NCI-H2029 treated with DMSO at 0.1 percent for 48 hours (cell line): Measurements from ENCODE around the gene TEX22.

ENCODE experiments used
- DNase-seq: peaks from one replicate; lab custom pipeline; 2025; lab: John Stamatoyannopoulos, UW

Gene TEX22

DNA sequence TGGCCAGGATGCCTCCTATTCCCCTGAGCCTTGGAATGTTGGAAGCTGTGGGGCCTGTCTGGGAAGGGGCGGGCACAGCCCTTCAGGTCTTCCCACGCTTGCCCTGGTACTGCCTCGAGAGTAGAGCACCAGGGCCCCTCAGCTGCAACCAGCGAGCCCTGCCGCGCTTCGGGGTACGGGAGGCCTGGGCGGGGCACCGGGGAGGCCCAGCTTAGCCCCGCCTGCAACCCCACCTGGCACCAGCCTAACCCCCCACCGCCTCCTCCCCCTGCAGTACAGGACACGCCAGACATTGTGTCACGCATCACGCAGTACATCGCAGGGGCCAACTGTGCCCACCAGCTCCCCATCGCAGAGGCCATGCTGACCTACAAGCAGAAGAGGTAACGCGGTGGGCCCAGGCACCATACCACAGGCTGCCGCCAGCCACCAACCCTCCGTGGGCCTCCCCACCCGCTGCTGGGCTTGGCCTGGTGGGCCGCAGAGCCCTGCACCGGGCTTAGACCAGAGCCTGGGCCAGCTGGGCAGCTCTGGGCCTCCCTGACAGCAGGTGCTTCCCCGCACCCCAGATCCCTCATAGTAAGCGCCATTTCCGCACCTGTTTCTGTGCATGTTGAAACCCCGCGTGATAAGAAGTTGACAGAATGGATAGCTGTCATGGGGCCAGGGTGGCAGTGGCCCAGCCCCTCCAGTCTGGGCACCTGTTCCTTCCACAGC is 13.6 kb upstream of the TEX22 start:
- DNase-seq, result no peak

DNA sequence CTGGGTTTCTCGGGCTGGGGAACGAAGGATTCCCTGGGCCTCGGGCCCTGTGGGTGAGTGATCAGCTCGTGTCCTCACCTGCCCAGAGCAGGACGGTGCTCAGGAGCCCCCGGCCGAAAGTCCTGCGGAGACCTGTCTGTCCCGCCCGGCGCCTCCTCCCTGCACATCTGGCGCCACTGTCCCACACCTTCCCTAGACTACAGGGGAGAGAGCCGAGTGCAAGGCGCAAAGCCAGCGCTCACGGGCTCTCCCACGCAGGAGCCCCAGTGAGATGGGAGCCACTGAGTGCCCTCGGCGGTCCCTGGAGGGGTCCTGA is 13.1 kb upstream of the TEX22 start:
- no peak for DNase-seq

DNA sequence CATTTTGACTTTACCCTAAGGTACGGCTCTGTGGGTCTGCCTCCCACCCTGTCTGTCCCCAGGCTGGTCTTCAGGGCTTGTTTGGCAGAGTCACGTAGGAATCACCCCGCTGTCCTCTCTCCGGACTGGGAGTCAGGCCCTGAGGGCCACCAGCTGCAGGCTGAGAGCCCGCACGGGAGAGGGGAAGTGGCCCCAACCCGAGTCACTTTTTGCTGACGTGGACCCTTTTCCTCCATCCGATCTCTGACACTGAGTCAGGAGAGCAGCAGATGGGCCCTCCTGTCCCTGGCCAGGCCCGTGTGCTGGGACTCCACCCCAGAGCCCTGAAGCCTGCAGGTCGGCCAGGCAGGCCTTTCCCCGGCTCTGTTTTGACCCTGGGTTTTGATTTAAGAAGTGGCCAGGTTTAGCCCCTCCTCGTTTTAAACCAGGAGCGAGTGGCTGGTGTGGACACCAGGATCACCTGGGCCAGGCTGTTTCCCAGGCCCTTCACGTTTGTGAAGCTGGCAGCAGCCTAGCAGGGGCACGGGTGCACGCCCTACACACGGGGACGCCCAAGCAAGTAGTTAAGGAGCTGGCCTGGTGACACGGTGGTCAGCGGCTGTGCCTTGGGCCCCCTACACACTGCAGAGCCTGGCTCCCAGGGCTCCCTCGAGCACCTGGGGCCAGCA is 12.5 kb upstream of the TEX22 start:
- DNase-seq, result no peak

DNA sequence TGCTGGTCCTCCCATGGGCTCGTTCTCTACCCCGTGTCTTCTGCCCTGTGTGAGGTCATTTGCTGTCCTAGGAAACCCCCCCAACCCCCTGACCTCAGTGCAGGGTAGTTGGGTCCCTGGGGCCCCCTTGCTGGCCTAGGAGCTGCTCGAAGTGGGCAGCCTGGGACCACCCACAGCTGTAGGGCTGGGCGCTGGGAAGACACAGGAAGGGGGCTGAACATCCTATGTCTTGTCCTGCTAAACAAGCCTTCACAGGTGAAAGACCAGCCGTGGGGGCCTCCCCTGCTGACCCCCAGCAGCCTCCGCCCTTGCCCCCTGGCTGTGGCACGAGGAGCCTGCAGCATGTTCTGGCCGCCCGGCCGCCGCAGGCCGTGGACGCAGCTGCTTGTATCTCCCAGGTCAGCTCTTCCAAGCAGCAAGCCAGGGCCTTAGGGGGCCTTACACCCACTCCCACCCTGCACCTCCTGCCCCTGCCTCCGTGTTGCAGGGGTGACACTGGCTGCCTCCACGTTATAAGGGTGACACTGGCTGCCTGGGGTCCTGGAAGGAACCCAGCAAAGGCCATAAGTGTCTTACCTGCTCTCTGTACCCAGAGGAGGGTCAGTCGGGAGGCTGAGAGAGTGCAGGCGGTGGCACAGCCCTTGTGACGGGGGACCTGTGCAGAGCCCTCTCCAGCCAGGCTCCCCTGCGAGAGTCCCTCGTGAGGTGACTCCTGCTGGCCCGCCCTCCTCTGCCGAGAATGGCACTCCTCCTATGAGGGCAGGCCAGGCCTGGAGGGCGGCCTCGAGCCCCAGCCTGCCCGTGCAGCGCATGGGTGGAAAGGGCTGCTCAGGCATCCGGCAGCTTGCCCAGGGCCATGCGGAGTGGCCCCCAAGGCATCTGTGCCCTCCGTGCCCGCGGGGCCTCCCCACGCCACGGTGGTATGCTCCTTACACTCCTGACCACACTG is 11.5 kb upstream of the TEX22 start:
- DNase-seq, result no peak

DNA sequence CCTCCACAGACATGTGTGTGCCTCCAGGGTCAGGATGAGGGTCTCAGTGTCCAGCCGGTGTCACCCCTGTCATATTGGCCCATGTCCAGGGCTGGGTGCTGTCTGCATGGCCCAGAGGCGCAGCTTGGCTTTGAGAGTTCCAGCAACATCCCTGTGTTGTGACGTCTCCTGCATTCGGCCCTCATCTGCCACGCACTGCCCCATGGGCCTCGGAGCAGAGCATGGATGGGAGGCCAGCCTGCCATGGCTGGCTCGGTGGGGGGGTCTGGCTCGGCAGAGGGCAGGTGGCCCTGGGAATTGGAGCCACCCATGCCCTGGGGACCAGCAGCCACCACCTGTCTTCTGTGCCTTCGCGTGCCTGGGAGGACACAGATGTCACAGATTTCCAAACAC is 10.8 kb upstream of the TEX22 start:
- no peak for DNase-seq

DNA sequence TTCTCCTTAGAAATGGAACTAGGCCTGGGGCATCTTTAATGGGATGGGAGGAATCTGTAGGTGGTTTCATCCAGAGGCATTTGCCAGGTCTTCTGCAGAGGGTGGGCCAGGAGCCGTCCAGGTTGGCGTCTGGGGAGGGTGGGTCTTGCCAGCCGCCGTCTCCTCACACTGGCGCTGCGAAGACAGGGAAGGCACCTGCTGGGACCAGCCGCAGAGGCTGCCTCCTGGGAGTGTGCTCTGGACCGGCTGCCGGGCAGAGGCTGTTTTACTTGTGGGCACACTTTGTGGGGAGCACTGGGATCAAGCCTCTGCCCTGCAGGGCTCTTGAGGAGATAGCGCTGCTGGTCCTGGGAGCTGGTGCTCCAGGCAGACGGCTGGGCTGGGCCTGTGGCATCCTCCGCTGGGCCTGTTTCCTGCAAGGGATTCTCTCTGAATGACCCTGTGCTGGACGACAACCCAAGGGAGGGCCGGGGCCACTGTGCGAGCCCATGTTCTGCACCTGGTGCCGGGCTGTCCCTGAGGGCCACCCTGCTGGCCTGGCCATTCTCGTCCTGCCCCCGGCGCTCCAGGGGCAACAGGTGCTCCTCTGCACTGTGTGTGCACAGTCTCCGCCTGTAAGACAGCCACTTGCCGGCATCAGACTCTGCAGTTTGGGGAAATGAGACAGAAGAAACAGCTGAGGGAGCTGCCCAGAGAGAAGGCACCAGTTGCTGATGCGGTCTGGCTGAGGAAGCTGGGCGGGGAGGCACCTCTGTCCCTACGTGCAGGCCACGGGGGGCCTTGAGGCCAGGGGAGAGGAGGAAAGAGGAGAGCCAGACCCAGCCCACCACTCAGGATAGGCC is 10.0 kb upstream of the TEX22 start:
- no peak for DNase-seq

DNA sequence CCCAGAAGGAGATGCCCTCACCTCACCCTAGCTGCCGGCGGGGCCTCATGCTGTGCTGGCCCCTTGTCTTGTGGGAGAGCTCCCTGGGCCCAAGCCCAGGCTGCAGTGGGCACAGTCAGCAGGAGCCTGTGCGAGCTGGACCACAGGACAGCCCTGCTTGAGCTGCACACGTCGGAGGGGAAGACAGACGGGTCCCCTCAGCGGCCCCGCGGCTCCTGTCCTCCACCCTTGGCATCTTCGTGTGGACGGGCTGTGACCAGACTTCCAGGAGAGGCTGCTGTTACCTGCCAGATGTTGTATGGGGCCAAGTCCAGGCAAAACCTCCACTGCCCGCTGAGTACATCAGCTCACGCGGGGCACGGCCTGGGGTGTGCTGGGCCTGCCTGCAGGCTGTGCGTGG is 9.4 kb upstream of the TEX22 start:
- no peak for DNase-seq

DNA sequence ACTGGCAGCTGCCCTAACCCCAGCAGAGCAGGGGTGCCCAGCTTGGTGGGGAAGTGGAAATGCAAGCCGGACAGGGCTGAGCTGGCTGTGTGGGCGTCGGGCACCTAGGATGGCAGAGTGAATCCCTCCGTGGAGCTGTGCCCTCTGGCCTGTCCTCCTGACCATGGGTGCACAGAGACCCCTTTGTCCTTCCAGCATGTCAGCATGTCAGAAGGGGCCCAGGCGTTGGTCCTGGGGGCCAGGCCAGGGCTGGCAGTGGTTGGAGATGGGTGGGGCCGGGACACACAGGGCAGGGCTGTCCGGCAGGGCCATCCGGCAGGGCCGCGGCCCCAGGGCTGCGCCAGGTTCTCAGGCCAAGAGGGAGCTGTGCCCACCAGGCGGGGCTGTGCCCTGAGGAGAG is 8.8 kb upstream of the TEX22 start:
- no peak for DNase-seq

DNA sequence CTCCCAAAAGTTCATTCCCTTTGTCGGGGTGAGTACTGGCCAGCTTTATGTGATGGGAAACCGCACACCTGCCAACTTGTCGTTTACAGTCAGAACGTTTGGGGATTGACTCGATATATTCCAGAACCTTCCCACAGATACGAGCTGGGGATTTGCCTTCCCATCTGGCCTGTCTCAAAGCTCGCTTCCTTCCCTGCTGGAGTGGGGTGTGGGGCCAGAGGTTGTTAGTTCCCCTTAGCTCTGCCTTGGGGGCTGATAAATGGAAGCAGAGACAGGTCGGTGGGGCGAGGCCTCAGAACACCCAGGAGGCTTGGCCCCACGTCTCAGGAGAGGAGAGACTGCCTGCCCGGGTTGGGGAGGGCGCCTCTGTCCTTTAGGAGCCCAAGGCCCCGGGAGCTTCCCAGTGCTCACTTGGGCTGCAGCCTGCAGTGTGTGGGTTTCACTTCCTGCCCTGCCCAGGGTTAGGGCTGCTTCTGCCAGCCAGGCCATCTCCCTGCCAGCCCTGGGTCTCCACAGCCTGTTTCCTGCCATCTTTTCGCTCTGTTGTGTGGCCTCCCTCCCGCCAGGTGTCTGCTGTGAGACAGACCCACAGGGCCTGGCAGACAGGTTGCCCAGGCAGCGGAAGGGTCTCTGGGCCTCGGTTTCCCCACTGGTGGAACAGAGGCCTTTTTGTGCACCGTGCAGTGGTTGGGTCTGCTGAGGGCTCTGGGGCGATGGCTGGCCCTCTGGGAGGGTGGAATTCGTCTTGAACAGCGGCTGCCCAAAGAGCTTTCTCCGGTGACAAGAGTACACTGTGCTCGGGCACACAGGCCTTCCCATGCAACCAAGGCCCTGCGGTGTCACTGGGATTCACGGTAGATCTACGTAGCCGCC is 8.1 kb upstream of the TEX22 start:
- no peak for DNase-seq

DNA sequence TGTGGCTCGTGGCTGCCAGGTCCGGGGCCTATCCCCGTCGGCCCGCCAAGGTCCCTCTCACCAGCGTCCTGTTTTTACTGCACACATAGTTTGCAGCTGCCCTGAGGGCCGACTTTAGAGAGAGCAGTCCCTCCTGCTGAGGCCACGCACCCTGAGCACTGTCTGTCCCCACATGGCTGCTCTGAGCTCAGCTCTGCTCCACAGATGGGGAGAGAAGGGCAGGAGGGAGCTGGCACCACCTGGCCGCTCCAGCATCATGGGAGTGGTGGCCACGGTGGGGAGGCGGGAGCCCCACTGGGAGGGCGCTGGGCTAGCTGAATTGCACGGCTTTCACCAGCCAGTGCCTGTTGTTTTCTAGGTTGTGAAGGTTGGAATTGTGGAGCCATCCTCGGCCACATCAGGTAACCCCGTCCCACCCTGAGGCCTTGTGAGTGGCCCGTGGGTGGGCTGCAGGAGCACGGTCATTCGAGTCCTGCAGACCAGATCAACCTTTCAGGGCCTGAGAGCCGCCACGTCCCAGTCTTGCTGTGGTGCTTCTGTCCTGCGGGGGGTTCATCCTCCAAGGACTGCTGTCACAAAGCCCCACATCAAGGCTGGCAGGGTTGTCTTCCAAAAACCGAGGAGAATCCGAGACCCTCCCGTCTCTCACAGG is 7.4 kb upstream of the TEX22 start:
- DNase-seq, result no peak

DNA sequence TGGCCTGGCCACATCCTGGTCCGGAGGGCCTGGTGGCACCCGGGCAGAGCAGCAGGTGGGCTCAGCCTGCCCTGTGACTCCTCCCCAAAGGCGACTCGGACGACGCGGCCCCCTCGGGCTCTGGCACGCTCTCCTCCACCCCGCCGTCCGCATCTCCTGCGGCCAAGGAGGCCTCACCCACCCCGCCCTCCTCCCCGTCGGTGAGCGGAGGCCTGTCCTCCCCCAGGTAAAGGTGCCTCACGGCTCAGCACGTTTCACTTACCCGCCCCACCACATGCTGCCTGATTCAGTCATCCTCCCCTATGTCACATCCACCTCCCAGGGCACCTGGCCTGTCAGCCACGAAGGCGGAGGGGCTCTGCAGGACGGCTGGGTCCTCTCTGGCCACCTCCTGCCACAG is 6.8 kb upstream of the TEX22 start:
- DNase-seq, result no peak

DNA sequence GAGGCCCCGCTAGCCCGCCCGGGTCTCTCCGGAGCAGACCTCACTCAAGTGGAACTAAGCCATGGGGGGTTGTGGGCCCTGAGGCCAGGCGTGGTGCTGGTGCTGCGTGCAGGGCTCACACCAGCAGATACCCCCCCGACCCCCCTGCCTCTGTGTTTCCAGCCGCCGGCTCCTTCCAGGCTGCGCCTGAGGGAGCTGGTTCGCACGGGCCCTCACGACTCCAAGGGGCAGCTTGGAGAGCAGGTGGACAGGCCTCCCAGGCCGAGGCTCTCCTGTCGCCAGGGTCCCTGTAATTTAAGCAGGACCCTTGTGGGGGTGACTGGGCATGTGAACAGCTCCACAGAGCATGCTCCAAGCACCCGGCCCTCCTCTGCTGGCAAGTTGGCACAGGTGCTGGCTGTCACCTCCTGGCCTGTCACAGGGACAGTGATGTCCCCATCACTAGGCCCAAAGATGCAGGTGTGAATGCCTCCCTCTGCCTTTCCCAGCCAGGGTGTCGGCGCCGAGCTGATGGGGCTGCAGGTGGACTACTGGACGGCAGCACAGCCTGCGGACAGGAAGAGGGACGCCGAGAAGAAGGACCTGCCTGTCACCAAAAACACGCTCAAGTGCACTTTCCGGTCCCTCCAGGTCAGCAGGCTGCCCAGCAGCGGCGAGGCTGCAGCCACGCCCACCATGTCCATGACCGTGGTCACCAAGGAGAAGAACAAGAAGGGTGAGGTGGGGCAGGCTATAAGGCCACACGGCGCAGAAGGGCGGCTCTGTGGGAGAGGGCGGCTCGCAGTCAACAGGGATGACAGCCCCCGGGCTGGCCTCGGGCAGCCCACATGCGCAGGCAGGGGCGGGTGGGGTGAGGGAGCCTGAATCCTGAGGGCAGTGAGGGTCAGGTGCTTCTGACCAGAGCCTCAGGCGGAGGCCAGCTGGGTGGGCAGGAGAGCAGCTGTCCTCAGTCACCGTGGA is 5.9 kb upstream of the TEX22 start:
- no peak for DNase-seq

DNA sequence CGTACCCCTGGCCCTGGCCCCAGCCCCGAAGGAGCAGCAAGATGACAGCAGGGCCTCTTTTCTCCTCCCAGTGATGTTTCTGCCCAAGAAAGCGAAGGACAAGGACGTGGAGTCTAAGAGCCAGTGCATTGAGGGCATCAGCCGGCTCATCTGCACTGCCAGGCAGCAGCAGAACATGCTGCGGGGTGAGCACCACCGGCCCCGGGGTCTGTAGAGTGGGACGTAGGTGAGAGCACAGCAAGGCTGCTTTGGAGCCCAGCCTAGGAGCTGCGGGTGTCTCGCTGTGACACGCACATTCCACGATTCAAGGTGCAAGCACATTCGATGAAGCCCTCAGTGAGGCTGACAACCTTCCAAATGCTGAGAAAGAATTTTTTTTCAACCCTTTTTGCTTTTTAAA is 5.2 kb upstream of the TEX22 start:
- DNase-seq, result no peak

DNA sequence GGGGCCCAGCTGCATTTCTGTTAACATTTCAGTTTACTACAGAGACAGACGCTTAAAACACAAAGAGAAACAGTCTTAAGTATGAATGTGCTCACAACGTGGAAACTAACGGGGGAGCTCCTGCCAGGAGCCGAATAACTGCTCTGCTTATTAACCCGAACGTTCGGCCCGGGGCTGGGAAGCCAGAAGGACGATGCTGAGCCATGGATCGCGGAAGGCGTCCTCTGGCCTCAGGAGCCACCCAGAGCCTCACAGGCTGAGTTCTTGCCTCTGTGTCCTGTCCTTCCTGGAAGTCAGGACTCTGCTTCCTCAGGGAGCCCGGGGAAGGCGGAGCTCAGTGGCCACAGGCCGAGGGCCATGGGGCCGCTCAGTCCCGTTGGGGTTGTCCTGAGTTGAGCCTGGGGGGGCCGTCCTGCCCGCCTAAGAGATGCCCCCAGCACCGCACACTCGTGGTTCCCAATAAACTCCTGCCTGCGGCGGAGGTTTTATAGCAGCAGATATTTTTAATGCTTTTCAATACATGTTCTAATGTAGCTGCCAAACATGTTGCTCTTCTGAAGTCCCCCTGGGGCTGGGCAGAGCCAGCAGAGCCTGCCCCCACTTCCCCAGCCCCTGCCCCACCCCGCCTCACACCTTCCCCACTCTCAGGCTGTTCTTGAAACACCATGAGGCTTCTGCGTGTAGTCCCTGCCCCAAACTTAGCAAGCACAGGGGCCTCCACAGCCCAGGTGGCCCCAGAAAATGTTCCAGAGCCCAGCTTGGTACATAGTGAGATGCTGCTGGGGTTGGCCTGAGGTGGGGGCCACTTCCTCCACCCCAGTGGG is 3.4 kb upstream of the TEX22 start:
- DNase-seq, result no peak

DNA sequence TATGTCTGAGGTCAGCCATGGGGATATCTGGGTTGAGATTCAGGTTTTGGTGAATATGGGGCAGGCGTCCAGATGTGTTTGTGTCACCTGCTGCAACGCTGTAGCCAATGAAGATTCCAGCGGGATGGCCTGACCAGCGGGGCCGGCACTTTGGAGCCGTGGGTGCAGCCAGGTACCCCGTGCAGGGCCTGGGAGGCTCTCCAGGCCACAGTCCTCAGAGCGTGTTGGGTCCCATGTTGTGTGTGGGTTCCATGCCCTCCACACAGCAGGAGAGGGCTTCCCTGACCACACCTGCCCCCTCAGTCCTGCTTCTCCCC is 2.8 kb upstream of the TEX22 start:
- no peak for DNase-seq

DNA sequence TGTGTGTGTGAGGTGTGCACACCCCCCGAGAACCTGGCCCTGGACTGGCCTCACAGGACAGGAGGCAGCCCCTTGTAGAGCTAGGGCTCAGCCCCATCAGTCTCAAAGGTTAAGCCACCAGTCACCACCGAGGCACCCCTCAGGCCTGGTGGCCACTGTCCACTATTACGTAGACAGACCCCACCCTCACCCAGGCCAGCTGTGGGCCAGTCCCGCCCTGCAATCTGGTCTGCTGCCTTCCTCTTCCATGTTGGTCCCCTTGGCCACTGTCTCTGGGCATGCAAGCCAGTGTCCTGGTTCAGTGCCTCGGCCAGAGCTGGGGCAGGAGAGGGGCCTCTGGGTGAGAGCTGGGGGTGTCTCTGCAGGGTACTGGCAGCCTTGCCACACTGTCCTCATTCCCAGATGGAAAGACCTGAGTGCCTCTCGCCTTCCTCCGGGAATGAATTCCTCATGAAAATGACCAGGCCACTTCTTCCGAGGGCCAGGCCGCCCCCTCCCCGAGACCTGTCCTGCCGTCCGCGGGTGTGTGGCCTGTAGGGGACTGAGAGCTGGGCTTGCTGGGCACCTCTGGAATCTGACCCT is 897 bp upstream of the TEX22 start:
- no peak for DNase-seq

DNA sequence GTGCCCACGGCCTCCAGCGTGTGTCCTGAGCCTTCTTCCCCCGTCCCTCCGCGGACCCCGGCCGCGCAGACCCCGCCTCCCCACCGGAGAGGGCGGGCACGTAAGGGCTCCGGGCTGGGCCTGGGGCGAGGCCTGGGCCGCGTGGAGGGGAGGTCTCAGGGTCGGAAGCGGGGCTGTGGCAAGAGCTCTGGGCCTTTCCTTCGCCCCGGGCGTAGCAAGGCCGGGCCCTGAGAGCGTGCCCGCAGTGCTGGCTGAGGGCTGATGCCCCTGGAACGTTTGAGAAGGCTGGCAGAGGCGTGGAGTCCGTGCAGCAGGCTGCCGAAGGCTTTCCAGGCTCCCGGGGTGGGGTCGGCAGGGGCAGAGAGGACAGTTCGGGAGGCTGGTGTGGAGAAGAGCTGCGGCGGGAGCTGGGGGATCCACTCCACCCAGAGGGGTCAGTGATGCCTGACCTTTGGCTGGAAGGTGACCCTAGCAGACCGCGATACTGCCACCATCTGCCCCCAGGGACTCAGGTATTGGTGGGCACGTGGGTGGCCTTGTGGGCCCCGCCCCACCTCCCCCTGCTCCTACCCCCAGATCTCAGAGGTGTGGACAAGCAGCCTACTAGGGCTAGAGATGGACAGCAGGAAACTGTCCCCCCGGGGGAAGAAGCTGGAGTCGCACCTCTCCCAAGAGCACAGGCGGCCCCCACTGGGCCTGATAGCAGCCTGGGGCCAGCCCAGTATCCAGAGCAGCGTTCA is 558 bp downstream of the TEX22 start:
- no peak for DNase-seq

DNA sequence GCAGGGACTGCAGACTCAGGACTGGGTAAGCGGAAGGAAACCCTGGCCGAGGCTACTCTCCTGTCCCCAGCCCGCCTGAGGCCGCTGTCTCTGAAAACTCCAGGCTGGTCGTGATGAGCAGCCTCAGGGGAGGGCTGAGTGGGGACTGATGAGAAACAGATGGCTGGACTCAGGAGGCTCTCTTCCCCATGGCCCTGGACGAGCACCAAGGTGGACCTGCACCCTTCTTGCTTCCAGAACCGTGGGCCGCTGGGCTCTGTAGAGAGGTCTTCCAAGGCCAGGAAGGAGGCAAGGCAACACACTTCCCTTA is 1.1 kb downstream of the TEX22 start:
- no peak for DNase-seq
